ENCODE data around the gene RPL13A.
"Not testable (repeated sequence)": the region's sequence is repeated elsewhere in the genome, so short reads cannot be mapped to it uniquely, and the experiment has no call there.

The RPL13A gene

GRCh38 chr19:49442354-49442753 is 45.1 kb upstream of the RPL13A start:
- no peak for DNase-seq (ENCODE audit: low read depth)
- TF ChIP-seq CTCF (conservative IDR thresholded peaks at IDR 0.05; ENCODE audit: low read depth, low read length): no peak
- H3K4me3 ChIP-seq (ENCODE audit: low read length): peak overlapping the region; percentile 62

- DNase-seq (ENCODE audit: low read depth): peak; percentile 44
- peak overlapping the region; percentile 62 for H3K4me3 ChIP-seq (ENCODE audit: low read length)
- TF ChIP-seq CTCF (conservative IDR thresholded peaks at IDR 0.05; ENCODE audit: low read depth, low read length): no peak
These were observed 44.5 kb upstream of the RPL13A start for GRCh38 chr19:49442771-49443365.

- TF ChIP-seq CTCF (conservative IDR thresholded peaks at IDR 0.05; ENCODE audit: low read depth, low read length): peak; percentile 86
- peak; percentile 67 for DNase-seq (ENCODE audit: low read depth)
- peak overlapping the region; percentile 62 for H3K4me3 ChIP-seq (ENCODE audit: low read length)
These were observed 43.9 kb upstream of the RPL13A start for GRCh38 chr19:49443366-49444099.

- DNase-seq (ENCODE audit: low read depth); H3K4me3 ChIP-seq (ENCODE audit: low read length): not testable (repeated sequence)
These were observed 43.2 kb upstream of the RPL13A start for GRCh38 chr19:49444100-49444700.

GRCh38 chr19:49445997-49446396 is 41.4 kb upstream of the RPL13A start:
- DNase-seq (ENCODE audit: low read depth): no peak
- TF ChIP-seq CTCF (conservative IDR thresholded peaks at IDR 0.05; ENCODE audit: low read depth, low read length): no peak
- no peak overlapping the region for H3K4me3 ChIP-seq (ENCODE audit: low read length)

GRCh38 chr19:49447485-49448431 is 39.6 kb upstream of the RPL13A start:
- no peak for TF ChIP-seq CTCF (conservative IDR thresholded peaks at IDR 0.05; ENCODE audit: low read depth, low read length)
- DNase-seq (ENCODE audit: low read depth): no peak
- no peak overlapping the region for H3K4me3 ChIP-seq (ENCODE audit: low read length)

- H3K4me3 ChIP-seq (ENCODE audit: low read length): no peak overlapping the region
- TF ChIP-seq CTCF (conservative IDR thresholded peaks at IDR 0.05; ENCODE audit: low read depth, low read length): no peak
- no peak for DNase-seq (ENCODE audit: low read depth)
These were observed 39.0 kb upstream of the RPL13A start for GRCh38 chr19:49448432-49448786.
